Ovary (tissue), 3 donors: ENCODE data around the gene DDN.

Experiments
- CTCF ChIP-seq, 3 donors: fragments of 450-650 bp in 2 of 3; fragments of 200-600 bp in 1 of 3; IDR thresholded peaks; one replicate each; pipeline versions ENCODE4 v1.5.1 to v1.8.0; 2016 to 2022; ENCODE audit warnings: antibody characterized with exemption in 3 of 3, mild to moderate bottlenecking in 1 of 3
- POLR2A ChIP-seq: fragments of 450-650 bp; IDR thresholded peaks from one replicate; pipeline ENCODE4 v1.6.1; 2017; ENCODE audit warnings: antibody characterized with exemption, mild to moderate bottlenecking, moderate library complexity
- donor health status: DM: no; HTN: no; CAD: no.

GRCh38 chr12:49027846-49028555 lies 28.8 kb upstream of the DDN start:
- TF ChIP-seq POLR2A (no peak), CTCF (IDR thresholded peaks at IDR 0.05) (no peak)
